ENCODE data around the gene ZNF32.

- TF ChIP-seq CTCF (IDR thresholded peaks at IDR 0.05; ENCODE audit: low read length) (no peak), EZH2 (IDR thresholded peaks at IDR 0.05; ENCODE audit: borderline replicate concordance, low read length) (no peak)
Measured at GRCh38 chr10:43616697-43617370, 31.8 kb downstream of the ZNF32 start.
